Endothelial cell of umbilical vein (primary cell): ENCODE data around the gene PIM1. TPM values are rescaled to one million over a fixed set of nuclear protein-coding genes. Genes with fewer than 3 reads are reported as not detected.

ENCODE experiments used
- BruUV-seq: library from RNA; stranded (reverse); fragments of 400-500 nt; replicated peaks from 2 replicates; lab custom pipeline; 2021; lab: Mats Ljungman, UMichigan
- CTCF ChIA-PET: fragments of 300-600, 350-600 bp; sonication (Branson Sonifier 250); formaldehyde crosslinking; loops from one replicate; lab custom pipeline; 2021; ENCODE audit warnings: antibody characterized with exemption, inconsistent platforms; lab: Charles Lee
- POLR2A ChIA-PET: fragments of 300-600, 350-600 bp; sonication (Branson Sonifier 250); formaldehyde crosslinking; loops from one replicate; lab custom pipeline; 2021; ENCODE audit warnings: antibody characterized with exemption, inconsistent platforms; lab: Charles Lee
- DNase-seq: peaks from one replicate; pipeline ENCODE4 v3.0.0-alpha.2; 2011; ENCODE audit warnings: low read depth, low spot score
- FAIRE-seq: peaks from 2 replicates; lab custom pipeline; 2011; peaks lifted over from hg19 to GRCh38; lab: Jason Lieb, UNC
- H2AFZ ChIP-seq: 2 replicates; pipeline ENCODE4 v1.6.0; 2012; ENCODE audit warnings: low read depth, low read length, control low read depth, inconsistent platforms
- H3K27ac ChIP-seq: 2 replicates; pipeline ENCODE4 v1.5.1; 2011; ENCODE audit warnings: low read depth, mild to moderate bottlenecking, control low read depth, low read length, moderate library complexity; ENCODE audit not compliant: insufficient read depth
- H3K27me3 ChIP-seq, 2 experiments: 2 replicates each; pipeline versions ENCODE4 v1.6.0 to v1.6.1; 2011; ENCODE audit warnings: low read length in 2 of 2, mixed read lengths in 1 of 2; ENCODE audit not compliant: control insufficient read depth in 2 of 2, insufficient read depth in 2 of 2
- H3K36me3 ChIP-seq, 2 experiments: 2 replicates in 1 of 2; 3 replicates in 1 of 2; pipeline ENCODE4 v1.5.1; 2011; ENCODE audit warnings: low read length in 2 of 2, mild to moderate bottlenecking in 1 of 2, moderate library complexity in 1 of 2; ENCODE audit not compliant: control insufficient read depth in 2 of 2, insufficient read depth in 2 of 2; ENCODE audit errors: extremely low read depth in 1 of 2
- H3K4me1 ChIP-seq: 3 replicates; pipeline ENCODE4 v1.5.1; 2011; ENCODE audit warnings: mild to moderate bottlenecking, low read length; ENCODE audit not compliant: control insufficient read depth, insufficient read depth; ENCODE audit errors: extremely low read depth
- H3K4me2 ChIP-seq: 2 replicates; pipeline ENCODE4 v1.6.1; 2011; ENCODE audit warnings: low read length, control low read depth, mixed read lengths; ENCODE audit not compliant: insufficient read depth
- H3K4me3 ChIP-seq, 3 experiments: fragments of 200-600 bp in 1 of 3; sonication (generic), shearing (Covaris generic) in 1 of 3; replicated peaks in 1 of 3; 2 replicates each; pipeline ENCODE4 v1.5.1; 2011 to 2016; ENCODE audit warnings: control low read depth in 3 of 3, low read length in 3 of 3, mild to moderate bottlenecking in 2 of 3, inconsistent platforms in 1 of 3, low read depth in 1 of 3, moderate library complexity in 1 of 3; ENCODE audit not compliant: insufficient read depth in 1 of 3
- H3K79me2 ChIP-seq: 2 replicates; pipeline ENCODE4 v1.6.0; 2012; ENCODE audit warnings: low read length, inconsistent platforms; ENCODE audit not compliant: control insufficient read depth, insufficient read depth
- H3K9ac ChIP-seq: replicated peaks from 2 replicates; pipeline ENCODE3; 2011; ENCODE audit warnings: low read length, control low read depth; ENCODE audit not compliant: insufficient read depth; ENCODE audit errors: extremely low read depth
- H3K9me1 ChIP-seq: replicated peaks from 3 replicates; pipeline ENCODE4 v1.6.0; 2011; ENCODE audit warnings: mild to moderate bottlenecking, low read length; ENCODE audit not compliant: control insufficient read depth, insufficient read depth; ENCODE audit errors: extremely low read depth
- H3K9me3 ChIP-seq: replicated peaks from 2 replicates; pipeline ENCODE4 v1.5.1; 2012; ENCODE audit warnings: low read length, inconsistent platforms; ENCODE audit not compliant: control insufficient read depth, insufficient read depth
- H4K20me1 ChIP-seq: replicated peaks from 2 replicates; pipeline ENCODE3; 2011; ENCODE audit warnings: mild to moderate bottlenecking, low read length; ENCODE audit not compliant: control insufficient read depth, insufficient read depth; ENCODE audit errors: extremely low read depth
- CTCF ChIP-seq, 2 donors: IDR thresholded peaks; 1 replicate in 1 of 2; 2 replicates in 1 of 2; pipeline ENCODE4 v1.5.1; 2011; ENCODE audit warnings: low read length in 2 of 2, mild to moderate bottlenecking in 2 of 2, moderate library complexity in 2 of 2, control low read depth in 1 of 2, inconsistent platforms in 1 of 2, low read depth in 1 of 2; ENCODE audit not compliant: insufficient read depth in 1 of 2; ENCODE audit errors: extremely low read depth in 1 of 2
- EZH2 ChIP-seq: IDR thresholded peaks from 2 replicates; pipeline ENCODE4 v1.6.1; 2012; ENCODE audit warnings: borderline replicate concordance, low read depth, mild to moderate bottlenecking, moderate library complexity, low read length, inconsistent platforms; ENCODE audit not compliant: severe bottlenecking
- FOS ChIP-seq: IDR thresholded peaks from 2 replicates; pipeline ENCODE4 v1.6.1; 2011; ENCODE audit warnings: mild to moderate bottlenecking, low read length, moderate library complexity, borderline replicate concordance; ENCODE audit not compliant: insufficient read depth
- GATA2 ChIP-seq: IDR thresholded peaks from 2 replicates; pipeline ENCODE4 v1.7.0; 2011; ENCODE audit warnings: low read depth, mild to moderate bottlenecking, moderate library complexity, mixed read lengths, low read length; ENCODE audit not compliant: insufficient read length, insufficient read depth
- JUN ChIP-seq: IDR thresholded peaks from 2 replicates; pipeline ENCODE4 v1.6.1; 2011; ENCODE audit warnings: borderline replicate concordance, low read depth; ENCODE audit not compliant: insufficient read length, insufficient read depth
- MAX ChIP-seq: IDR thresholded peaks from 2 replicates; pipeline ENCODE4 v1.6.1; 2011; ENCODE audit not compliant: insufficient read depth, insufficient read length
- MYC ChIP-seq: IDR thresholded peaks from one replicate; pipeline ENCODE4 v1.6.1; 2011; ENCODE audit warnings: mild to moderate bottlenecking, low read depth, low read length
- POLR2A ChIP-seq: IDR thresholded peaks from 2 replicates; pipeline ENCODE4 v1.6.1; 2012; ENCODE audit warnings: low read depth, mild to moderate bottlenecking, control low read depth, low read length
- POLR2AphosphoS5 ChIP-seq: IDR thresholded peaks from 2 replicates; pipeline ENCODE4 v1.6.1; 2012; ENCODE audit warnings: low read depth, mild to moderate bottlenecking, control low read depth, low read length, moderate library complexity; ENCODE audit not compliant: insufficient read depth
- dilution Hi-C: fragments of 300-500 bp; cut with MboI; formaldehyde crosslinking; loops from one replicate; pipeline ENCODE4 v1.15.0; 2019; ENCODE audit warnings: low sequenced_read_pairs; ENCODE audit not compliant: extremely low pct_ligation_motif_present
- intact Hi-C: fragments of 100-400 bp; cut with micrococcal nuclease; formaldehyde crosslinking; loops from one replicate; pipeline ENCODE4 v1.10.0; 2022
- polyA plus RNA-seq, 4 experiments: library from polyadenylated mRNA; depleted of rRNA in 3 of 4; stranded (reverse) in 3 of 4; unstranded in 1 of 4; fragments of >200 nt; gene quantifications; 2 replicates each; pipeline versions ENCODE4 v1.2.1 to v1.2.3, GENCODE V29; 2011 to 2012; ENCODE audit warnings: missing spikeins in 1 of 4
- total RNA-seq: library from RNA; stranded (reverse); gene quantifications from 2 replicates; pipeline ENCODE4 v1.2.3, GENCODE V29; 2021

The PIM1 gene
- total and polyA plus RNA-seq, 2 donors (not counting 3 experiments of a cell fraction or from before 2014, with no cell fraction given): 9.2 to 11.3 TPM

GRCh38 chr6:37174196-37174514 is 4.2 kb downstream of the PIM1 start:
- Histone ChIP-seq H3K27me3 (no peaks in the 10 kb centered on the region), H3K4me3 (no peak overlapping the region), H3K4me1 (peaks cover 14% of the 10 kb centered on the region), H3K27ac (no peak overlapping the region), H3K36me3 (peaks cover 5 to 15% of the 10 kb centered on the region in 2 experiments), H3K9ac (no peak overlapping the region), H3K79me2 (peaks cover 2% of the 10 kb centered on the region), H4K20me1 (no peaks in the 10 kb centered on the region), H3K9me3 (no peaks in the 10 kb centered on the region), H3K9me1 (no peaks in the 10 kb centered on the region), H2AFZ (no peak overlapping the region), H3K4me2 (no peak overlapping the region)
- FAIRE-seq (no peak), DNase-seq (no peak)
- no TSS peak for BruUV-seq
- POLR2A ChIA-PET: no interaction called here
- TF ChIP-seq POLR2AphosphoS5 (no peak), EZH2 (no peak), JUN (no peak), MYC (no peak), GATA2 (no peak), CTCF (IDR thresholded peaks at IDR 0.05; ENCODE audit: extremely low read depth in 1 of 2, insufficient read depth in 1 of 2, low read depth in 1 of 2, low read length in 2 of 2) (no peak), FOS (no peak), MAX (no peak), POLR2A (no peak)
- intact Hi-C loops: no loop called here
- CTCF ChIA-PET: interaction anchor here (0.9 to 6.8 kb wide), 4 partner anchors 36 to 152 kb away, joined by 4 to 399 read pairs (median 100); no protein-coding TSS in a partner anchor
- dilution Hi-C loops: no loop called here
